ENCODE data around the gene LRTM2. TPM values are rescaled to one million over a fixed set of nuclear protein-coding genes. Genes with fewer than 3 reads are reported as not detected.

LRTM2 gene
- total and polyA plus RNA-seq, 11 donors, result not detected

- no peak overlapping the region for H3K4me3 ChIP-seq
- peaks cover 0 to 60% (median 16%) of the 10 kb centered on the region in 12 donors for H3K4me1 ChIP-seq
- no peaks in the 10 kb centered on the region for H3K9me3 ChIP-seq
- no peak for TF ChIP-seq POLR2A (IDR thresholded peaks at IDR 0.05)
- TF ChIP-seq CTCF (IDR thresholded peaks at IDR 0.05), result no peak
- no peak for ATAC-seq
- peak in 3 of 5 donors; percentile 11 to 49 (median 20) for DNase-seq
- WGBS, 4 donors, result 88 to 90% (median 90%) methylated on average over 19 of the region's 19 CpGs
- H3K27me3 ChIP-seq, result no peaks in the 10 kb centered on the region
- intact Hi-C loops (cut with DNase I), result loop anchor here in 4 of 10 donors (5.0 to 10.0 kb wide), 4 partner anchors 109 to 467 kb away; partner anchors contain the start of gene CACNA2D4 (in 1 of the 4)
- no peaks in the 10 kb centered on the region for H3K36me3 ChIP-seq
- H3K27ac ChIP-seq, result no peak overlapping the region
These were observed 12.1 kb upstream of the LRTM2 start for GRCh38 chr12:1808036-1808797.

DNA sequence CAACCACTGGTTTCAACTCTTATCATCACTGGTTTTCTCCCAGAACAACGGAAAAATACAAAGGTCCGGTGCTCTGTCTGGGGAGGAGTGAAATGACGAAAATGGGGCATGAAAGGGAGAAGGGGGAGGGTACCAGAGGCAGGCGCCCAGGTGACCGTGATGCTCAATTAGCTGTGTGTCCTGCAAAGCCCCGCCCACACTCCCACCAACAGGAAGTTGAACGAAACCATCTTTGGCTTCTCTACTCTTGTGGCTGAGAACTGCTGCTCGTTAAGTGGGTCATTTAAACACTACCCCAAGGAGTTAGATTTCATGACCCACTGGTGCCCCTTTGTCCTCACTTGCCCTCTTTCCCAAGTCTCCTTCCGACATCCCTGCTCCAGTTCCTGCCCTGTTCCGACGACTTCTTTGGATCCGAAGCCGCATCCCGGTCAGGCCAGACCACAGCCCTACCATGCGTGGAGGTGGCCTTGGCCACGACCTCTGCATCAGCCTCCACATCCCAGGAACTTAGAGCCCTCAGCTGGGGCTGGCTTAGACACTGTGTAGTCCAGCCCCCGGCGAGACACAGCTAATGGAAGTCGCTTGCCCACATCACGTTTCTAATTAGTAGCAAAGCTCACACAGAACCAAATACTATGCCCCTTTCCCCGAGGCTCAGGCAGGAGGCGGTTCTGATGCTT, 11.4 kb upstream of the LRTM2 start:
- 87 to 90% (median 89%) methylated on average over 22 of the region's 22 CpGs for WGBS, 4 donors
- Histone ChIP-seq H3K9me3 (no peaks in the 10 kb centered on the region), H3K36me3 (no peaks in the 10 kb centered on the region), H3K4me1 (peaks cover 0 to 67% (median 14%) of the 10 kb centered on the region in 12 donors), H3K4me3 (no peak overlapping the region), H3K27me3 (no peaks in the 10 kb centered on the region), H3K27ac (no peak overlapping the region)
- DNase-seq (peak in 3 of 5 donors; percentile 11 to 33 (median 14)), ATAC-seq (no peak)
- intact Hi-C loops (cut with DNase I), result loop anchor here in 4 of 10 donors (5.0 to 10.0 kb wide), 4 partner anchors 108 to 466 kb away; partner anchors contain the start of gene CACNA2D4 (in 1 of the 4)
- TF ChIP-seq POLR2A (IDR thresholded peaks at IDR 0.05) (no peak), CTCF (IDR thresholded peaks at IDR 0.05) (no peak)

- Histone ChIP-seq H3K4me1 (peaks cover 0 to 61% (median 11%) of the 10 kb centered on the region in 12 donors), H3K9me3 (no peaks in the 10 kb centered on the region), H3K27me3 (peaks cover 0 to under 1% (median 0%) of the 10 kb centered on the region in 9 donors), H3K36me3 (no peaks in the 10 kb centered on the region), H3K4me3 (no peak overlapping the region), H3K27ac (peak overlapping the region in 1 of 12 donors; percentile 70)
- intact Hi-C loops (cut with DNase I), result loop anchor here in 5 of 10 donors (5.0 to 10.0 kb wide), 5 partner anchors 108 to 465 kb away; partner anchors contain the start of gene CACNA2D4 (in 2 of the 5)
- TF ChIP-seq POLR2A (IDR thresholded peaks at IDR 0.05) (no peak), CTCF (IDR thresholded peaks at IDR 0.05) (no peak)
- peak in 2 of 5 donors; percentile 20 to 39 for DNase-seq
- 91 to 92% (median 92%) methylated on average over 13 of the region's 13 CpGs for WGBS, 4 donors
- no peak for ATAC-seq
These were observed 10.7 kb upstream of the LRTM2 start for GRCh38 chr12:1809591-1810190.
